Right ventricle myocardium inferior (tissue), 1 donor: Measurements from ENCODE around the gene TANC1. TPM values are rescaled to one million over a fixed set of nuclear protein-coding genes. Genes with fewer than 3 reads are reported as not detected.

Experiments used
- ATAC-seq: fragments of 200-7000 bp; cut with Tn5 transposase; one replicate; pipeline ENCODE4 v1.9.1; 2020; ENCODE audit warnings: mild to moderate bottlenecking, moderate library complexity
- DNase-seq: peaks from one replicate; pipeline ENCODE4 v3.0.0; 2021; ENCODE audit errors: missing footprints
- intact Hi-C: fragments of 100-400 bp; cut with DNase I; formaldehyde crosslinking; loops from one replicate; pipeline ENCODE4 v1.11.0; 2022
- total RNA-seq: library from RNA; stranded (reverse); fragmentation: NEBNext Ultra II Directional; extraction: Animal tissue kit (Norgen Biotek cat#: 25700); gene quantifications from one replicate; pipeline ENCODE4 v1.2.1, GENCODE V29; 2021
- donor health status: DM: no; HTN: yes; CAD: no; lungs with severe emphysema.

The TANC1 gene
- total RNA-seq, 1 donor from 2014 or later, result 62.4 TPM

- ATAC-seq (no peak), DNase-seq (no peak)
- intact Hi-C loops, result no loop called here
Measured at GRCh38 chr2:158955842-158956365, 12.5 kb upstream of the TANC1 start.

- ATAC-seq (no peak), DNase-seq (no peak)
- intact Hi-C loops, result no loop called here
Measured at GRCh38 chr2:158958365-158958764, 10.1 kb upstream of the TANC1 start.

GRCh38 chr2:158960193-158960592 lies 8.2 kb upstream of the TANC1 start:
- ATAC-seq (no peak), DNase-seq (no peak)
- intact Hi-C loops, result no loop called here

- ATAC-seq (no peak), DNase-seq (no peak)
- intact Hi-C loops, result loop anchor here (2.0 kb wide), 1 partner anchor 653 kb away; no protein-coding TSS in a partner anchor
Measured at GRCh38 chr2:158962074-158962473, 6.4 kb upstream of the TANC1 start.

- DNase-seq, result no peak
- intact Hi-C loops, result loop anchor here (2.0 kb wide), 1 partner anchor 652 kb away; no protein-coding TSS in a partner anchor
- no peak for ATAC-seq
Measured at GRCh38 chr2:158963071-158963470, 5.4 kb upstream of the TANC1 start.

- intact Hi-C loops, result loop anchor here (5.0 kb wide), 1 partner anchor 63 kb away; no protein-coding TSS in a partner anchor
- ATAC-seq (no peak), DNase-seq (no peak)
Measured at GRCh38 chr2:158965107-158965506, 3.3 kb upstream of the TANC1 start.

GRCh38 chr2:158965641-158966040 lies 2.8 kb upstream of the TANC1 start:
- ATAC-seq (no peak), DNase-seq (no peak)
- intact Hi-C loops, result loop anchor here (5.0 kb wide), 1 partner anchor 63 kb away; no protein-coding TSS in a partner anchor

- intact Hi-C loops, result loop anchor here (5.0 kb wide), 1 partner anchor 64 kb away; no protein-coding TSS in a partner anchor
- ATAC-seq (no peak), DNase-seq (no peak)
Measured at GRCh38 chr2:158966312-158966711, 2.1 kb upstream of the TANC1 start.

- intact Hi-C loops, result loop anchor here (5.0 kb wide), 1 partner anchor 65 kb away; no protein-coding TSS in a partner anchor
- no peak for DNase-seq
- peak; percentile 7 for ATAC-seq
Measured at GRCh38 chr2:158967114-158967730, 1.2 kb upstream of the TANC1 start.

- intact Hi-C loops, result loop anchor here (2.0 to 5.0 kb wide), 2 partner anchors 63 to 66 kb away; no protein-coding TSS in a partner anchor
- peak; percentile 71 for ATAC-seq
- peak; percentile 77 for DNase-seq
Measured at GRCh38 chr2:158967731-158968395, 577 bp upstream of the TANC1 start.

GRCh38 chr2:158969162-158969714 lies 798 bp downstream of the TANC1 start:
- intact Hi-C loops, result loop anchor here (1.0 to 5.0 kb wide), 3 partner anchors 62 to 149 kb away; no protein-coding TSS in a partner anchor
- no peak for DNase-seq
- ATAC-seq, result peak; percentile 0

- DNase-seq, result no peak
Measured at GRCh38 chr2:158969715-158970240, 1.3 kb downstream of the TANC1 start.

GRCh38 chr2:158970241-158970751 lies 1.9 kb downstream of the TANC1 start:
- ATAC-seq (no peak), DNase-seq (no peak)
- intact Hi-C loops, result no loop called here

More at GRCh38 chr2:158969715-158970240, 1.3 kb downstream of the TANC1 start:
- peak; percentile 24 for ATAC-seq
- intact Hi-C loops, result loop anchor here (1.0 to 5.0 kb wide), 3 partner anchors 61 to 149 kb away; no protein-coding TSS in a partner anchor

- ATAC-seq (no peak), DNase-seq (no peak)
- intact Hi-C loops, result no loop called here
Measured at GRCh38 chr2:158973116-158973956, 4.9 kb downstream of the TANC1 start.

- intact Hi-C loops, result no loop called here
- DNase-seq (no peak), ATAC-seq (no peak)
Measured at GRCh38 chr2:158975271-158975921, 7.0 kb downstream of the TANC1 start.

- DNase-seq (no peak), ATAC-seq (no peak)
- intact Hi-C loops, result no loop called here
Measured at GRCh38 chr2:158979772-158980171, 11.3 kb downstream of the TANC1 start.

- ATAC-seq, result peak; percentile 92
- intact Hi-C loops, result no loop called here
- DNase-seq, result no peak
Measured at GRCh38 chr2:158984604-158985135, 16.2 kb downstream of the TANC1 start.
